GM18909 (cell line): Measurements from ENCODE around the gene PYGB.

Source experiments
- ATAC-seq: cut with Tn5 transposase; IDR thresholded peaks from one replicate; pipeline ENCODE4 v1.9.1; 2021; ENCODE audit warnings: mild to moderate bottlenecking; ENCODE audit not compliant: unreplicated experiment, poor library complexity

The PYGB gene

GRCh38 chr20:25247956-25248785 is at the start of gene PYGB:
Gene PYGB, plus strand, starts transcription at chr20:25248085. Its CDS starts 94 bp downstream, at chr20:25248179.
- peak; percentile 71 for ATAC-seq

- ATAC-seq = no peak
Measured at GRCh38 chr20:25198663-25199383, 49.1 kb upstream of the PYGB start.

- ATAC-seq = no peak
Measured at GRCh38 chr20:25199473-25200260, 48.2 kb upstream of the PYGB start.

GRCh38 chr20:25203089-25203488 is 44.8 kb upstream of the PYGB start:
- no peak for ATAC-seq

- no peak for ATAC-seq
Measured at GRCh38 chr20:25203871-25204320, 44.0 kb upstream of the PYGB start.

- ATAC-seq = no peak
Measured at GRCh38 chr20:25204550-25205276, 43.2 kb upstream of the PYGB start.

GRCh38 chr20:25205277-25206062 is 42.4 kb upstream of the PYGB start:
- no peak for ATAC-seq

GRCh38 chr20:25206063-25206403 is 41.9 kb upstream of the PYGB start:
- ATAC-seq = no peak

GRCh38 chr20:25206548-25206947 is 41.3 kb upstream of the PYGB start:
- no peak for ATAC-seq

- no peak for ATAC-seq
Measured at GRCh38 chr20:25207149-25207959, 40.5 kb upstream of the PYGB start.

- no peak for ATAC-seq
Measured at GRCh38 chr20:25207960-25208534, 39.8 kb upstream of the PYGB start.

- ATAC-seq = no peak
Measured at GRCh38 chr20:25209400-25209799, 38.5 kb upstream of the PYGB start.

GRCh38 chr20:25209911-25210310 is 38.0 kb upstream of the PYGB start:
- ATAC-seq = no peak

GRCh38 chr20:25211273-25211672 is 36.6 kb upstream of the PYGB start:
- no peak for ATAC-seq

- ATAC-seq = no peak
Measured at GRCh38 chr20:25212242-25212641, 35.6 kb upstream of the PYGB start.

- no peak for ATAC-seq
Measured at GRCh38 chr20:25213566-25214425, 34.1 kb upstream of the PYGB start.

- ATAC-seq = no peak
Measured at GRCh38 chr20:25214426-25214790, 33.5 kb upstream of the PYGB start.
